HEK293T (cell line): ENCODE results near the gene CST3.

ENCODE experiments used
- ARNT ChIP-seq: fragments of 450-650 bp; IDR thresholded peaks from 2 replicates; pipeline ENCODE4 v1.6.1; 2017; ENCODE audit warnings: mild to moderate bottlenecking
- BHLHE40 ChIP-seq: fragments of 450-650 bp; IDR thresholded peaks from 2 replicates; pipeline ENCODE4 v1.6.1; 2016; ENCODE audit warnings: mild to moderate bottlenecking, moderate library complexity, borderline replicate concordance
- CTBP1 ChIP-seq: fragments of 450-650 bp; IDR thresholded peaks from 2 replicates; pipeline ENCODE4 v1.6.1; 2016; ENCODE audit warnings: borderline replicate concordance
- FOXA1 ChIP-seq: fragments of 450-650 bp; IDR thresholded peaks from 2 replicates; pipeline ENCODE4 v1.6.1; 2016; ENCODE audit warnings: mild to moderate bottlenecking
- HDGF ChIP-seq: fragments of 450-650 bp; IDR thresholded peaks from 2 replicates; pipeline ENCODE4 v1.6.1; 2017; ENCODE audit warnings: antibody characterized with exemption, borderline replicate concordance
- L3MBTL2 ChIP-seq: fragments of 450-650 bp; conservative IDR thresholded peaks from 2 replicates; pipeline ENCODE4 v1.6.1; 2016; ENCODE audit warnings: mild to moderate bottlenecking
- NFRKB ChIP-seq: fragments of 450-650 bp; IDR thresholded peaks from 2 replicates; pipeline ENCODE4 v1.6.1; 2016; ENCODE audit warnings: mild to moderate bottlenecking, moderate library complexity
- PKNOX1 ChIP-seq: fragments of 450-650 bp; IDR thresholded peaks from 2 replicates; pipeline ENCODE4 v1.6.1; 2016
- SP1 ChIP-seq: fragments of 450-650 bp; IDR thresholded peaks from 2 replicates; pipeline ENCODE4 v1.6.1; 2017
- ZNF384 ChIP-seq: fragments of 450-650 bp; IDR thresholded peaks from 2 replicates; pipeline ENCODE4 v1.6.1; 2016

GRCh38 chr20:23607497-23608245 is 30.1 kb downstream of the CST3 start:
- TF ChIP-seq ZNF384 (no peak), NFRKB (no peak), FOXA1 (no peak), CTBP1 (no peak), BHLHE40 (no peak), SP1 (no peak), L3MBTL2 (no peak), HDGF (no peak), ARNT (no peak), PKNOX1 (no peak)
